PFSK-1 (cell line): Measurements from ENCODE around the gene ISCA2.

ENCODE experiments used
- SIN3A ChIP-seq: IDR thresholded peaks from 2 replicates; pipeline ENCODE4 v1.6.1; 2012; ENCODE audit warnings: mild to moderate bottlenecking, low read length, moderate library complexity, borderline replicate concordance; ENCODE audit not compliant: insufficient read depth
- TF ChIP-seq, protein P1 (sequence below), 2 experiments: IDR thresholded peaks; 2 replicates each; pipeline versions ENCODE4 v1.6.1 to v1.8.0; 2011 to 2012; ENCODE audit warnings: low read depth in 2 of 2, low read length in 2 of 2, control low read depth in 1 of 2, inconsistent platforms in 1 of 2, mild to moderate bottlenecking in 1 of 2, moderate library complexity in 1 of 2; ENCODE audit not compliant: insufficient read depth in 1 of 2

DNA sequence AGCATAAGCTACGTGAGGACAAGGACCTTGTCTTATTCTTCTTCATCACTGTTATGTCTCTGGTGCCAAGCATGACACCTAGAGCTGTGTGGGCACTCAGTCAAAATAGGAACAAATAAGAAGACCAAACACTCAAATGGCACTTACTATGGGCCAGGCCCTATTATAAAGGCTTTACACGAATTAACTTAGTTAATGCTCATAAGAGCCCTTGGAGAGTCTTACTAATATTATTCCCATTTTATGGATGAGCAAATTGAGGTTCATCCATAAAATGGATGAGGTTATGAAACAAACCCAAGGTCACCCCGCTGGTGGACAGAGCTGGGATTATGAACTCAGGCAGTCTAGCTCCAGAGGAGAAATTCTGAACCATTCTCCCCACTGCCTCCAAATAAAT, 47.7 kb downstream of the ISCA2 start:
- TF ChIP-seq, protein P1, sequence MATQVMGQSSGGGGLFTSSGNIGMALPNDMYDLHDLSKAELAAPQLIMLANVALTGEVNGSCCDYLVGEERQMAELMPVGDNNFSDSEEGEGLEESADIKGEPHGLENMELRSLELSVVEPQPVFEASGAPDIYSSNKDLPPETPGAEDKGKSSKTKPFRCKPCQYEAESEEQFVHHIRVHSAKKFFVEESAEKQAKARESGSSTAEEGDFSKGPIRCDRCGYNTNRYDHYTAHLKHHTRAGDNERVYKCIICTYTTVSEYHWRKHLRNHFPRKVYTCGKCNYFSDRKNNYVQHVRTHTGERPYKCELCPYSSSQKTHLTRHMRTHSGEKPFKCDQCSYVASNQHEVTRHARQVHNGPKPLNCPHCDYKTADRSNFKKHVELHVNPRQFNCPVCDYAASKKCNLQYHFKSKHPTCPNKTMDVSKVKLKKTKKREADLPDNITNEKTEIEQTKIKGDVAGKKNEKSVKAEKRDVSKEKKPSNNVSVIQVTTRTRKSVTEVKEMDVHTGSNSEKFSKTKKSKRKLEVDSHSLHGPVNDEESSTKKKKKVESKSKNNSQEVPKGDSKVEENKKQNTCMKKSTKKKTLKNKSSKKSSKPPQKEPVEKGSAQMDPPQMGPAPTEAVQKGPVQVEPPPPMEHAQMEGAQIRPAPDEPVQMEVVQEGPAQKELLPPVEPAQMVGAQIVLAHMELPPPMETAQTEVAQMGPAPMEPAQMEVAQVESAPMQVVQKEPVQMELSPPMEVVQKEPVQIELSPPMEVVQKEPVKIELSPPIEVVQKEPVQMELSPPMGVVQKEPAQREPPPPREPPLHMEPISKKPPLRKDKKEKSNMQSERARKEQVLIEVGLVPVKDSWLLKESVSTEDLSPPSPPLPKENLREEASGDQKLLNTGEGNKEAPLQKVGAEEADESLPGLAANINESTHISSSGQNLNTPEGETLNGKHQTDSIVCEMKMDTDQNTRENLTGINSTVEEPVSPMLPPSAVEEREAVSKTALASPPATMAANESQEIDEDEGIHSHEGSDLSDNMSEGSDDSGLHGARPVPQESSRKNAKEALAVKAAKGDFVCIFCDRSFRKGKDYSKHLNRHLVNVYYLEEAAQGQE (IDR thresholded peaks at IDR 0.05; ENCODE audit: insufficient read depth in 1 of 2, low read depth in 2 of 2, low read length in 2 of 2): no peak
- no peak for TF ChIP-seq SIN3A
